H1 (cell line): Measurements from ENCODE around the gene NPR2.

Experiments used
- BACH1 ChIP-seq: IDR thresholded peaks from 2 replicates; pipeline ENCODE4 v1.6.1; 2012; ENCODE audit warnings: low read length, improper control_type of control experiment
- CHD1 ChIP-seq: IDR thresholded peaks from 2 replicates; pipeline ENCODE4 v1.6.1; 2012; ENCODE audit warnings: low read depth, low read length, improper control_type of control experiment
- EGR1 ChIP-seq: IDR thresholded peaks from 2 replicates; pipeline ENCODE4 v1.6.1; 2011; ENCODE audit warnings: low read depth, low read length, borderline replicate concordance
- POLR2A ChIP-seq, 2 experiments: IDR thresholded peaks; 1 replicate in 1 of 2; 2 replicates in 1 of 2; pipeline ENCODE4 v1.6.1; 2011; ENCODE audit warnings: low read depth in 2 of 2, low read length in 2 of 2, mild to moderate bottlenecking in 2 of 2; ENCODE audit errors: control extremely low read depth in 1 of 2
- POLR2AphosphoS5 ChIP-seq: IDR thresholded peaks from 2 replicates; pipeline ENCODE4 v1.6.1; 2011; ENCODE audit warnings: low read depth, low read length
- RNF2 ChIP-seq: fragments of 200-900, 300-1000 bp; sonication (generic); IDR thresholded peaks from 2 replicates; pipeline ENCODE4 v1.7.1; 2016; ENCODE audit warnings: borderline replicate concordance, low read depth, mild to moderate bottlenecking, antibody characterized with exemption, low read length; ENCODE audit not compliant: poor library complexity, severe bottlenecking; ENCODE audit errors: missing control alignments
- SP1 ChIP-seq: IDR thresholded peaks from 2 replicates; pipeline ENCODE4 v1.6.1; 2011; ENCODE audit warnings: low read depth, low read length
- SRF ChIP-seq: IDR thresholded peaks from 2 replicates; pipeline ENCODE4 v1.6.1; 2011; ENCODE audit warnings: mild to moderate bottlenecking, low read depth, low read length, moderate library complexity
- ZNF274 ChIP-seq: IDR thresholded peaks from 2 replicates; pipeline ENCODE4 v1.7.0; 2012; ENCODE audit warnings: low read length, borderline replicate concordance; ENCODE audit errors: extremely low read depth
- TF ChIP-seq, protein P1 (sequence below), 3 experiments: IDR thresholded peaks; 1 replicate in 2 of 3; 2 replicates in 1 of 3; pipeline versions ENCODE4 v1.5.1 to v1.6.1; 2011; ENCODE audit warnings: low read length in 3 of 3, mild to moderate bottlenecking in 3 of 3, inconsistent platforms in 2 of 3, low read depth in 1 of 3, moderate library complexity in 1 of 3; ENCODE audit not compliant: insufficient read depth in 1 of 3; ENCODE audit errors: control extremely low read depth in 1 of 3

GRCh38 chr9:35745569-35745968, 45.8 kb upstream of the NPR2 start:
- TF ChIP-seq SRF (no peak), BACH1 (no peak), SP1 (no peak), EGR1 (no peak), ZNF274 (no peak), POLR2A (IDR thresholded peaks at IDR 0.05; ENCODE audit: control extremely low read depth in 1 of 2, low read depth in 2 of 2, low read length in 2 of 2) (no peak), POLR2AphosphoS5 (no peak), CHD1 (no peak), RNF2 (no peak)
- TF ChIP-seq, protein P1, sequence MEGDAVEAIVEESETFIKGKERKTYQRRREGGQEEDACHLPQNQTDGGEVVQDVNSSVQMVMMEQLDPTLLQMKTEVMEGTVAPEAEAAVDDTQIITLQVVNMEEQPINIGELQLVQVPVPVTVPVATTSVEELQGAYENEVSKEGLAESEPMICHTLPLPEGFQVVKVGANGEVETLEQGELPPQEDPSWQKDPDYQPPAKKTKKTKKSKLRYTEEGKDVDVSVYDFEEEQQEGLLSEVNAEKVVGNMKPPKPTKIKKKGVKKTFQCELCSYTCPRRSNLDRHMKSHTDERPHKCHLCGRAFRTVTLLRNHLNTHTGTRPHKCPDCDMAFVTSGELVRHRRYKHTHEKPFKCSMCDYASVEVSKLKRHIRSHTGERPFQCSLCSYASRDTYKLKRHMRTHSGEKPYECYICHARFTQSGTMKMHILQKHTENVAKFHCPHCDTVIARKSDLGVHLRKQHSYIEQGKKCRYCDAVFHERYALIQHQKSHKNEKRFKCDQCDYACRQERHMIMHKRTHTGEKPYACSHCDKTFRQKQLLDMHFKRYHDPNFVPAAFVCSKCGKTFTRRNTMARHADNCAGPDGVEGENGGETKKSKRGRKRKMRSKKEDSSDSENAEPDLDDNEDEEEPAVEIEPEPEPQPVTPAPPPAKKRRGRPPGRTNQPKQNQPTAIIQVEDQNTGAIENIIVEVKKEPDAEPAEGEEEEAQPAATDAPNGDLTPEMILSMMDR (IDR thresholded peaks at IDR 0.05; ENCODE audit: control extremely low read depth in 1 of 3, insufficient read depth in 1 of 3, low read depth in 1 of 3, low read length in 3 of 3), result no peak
